ENCODE results near the gene LMBR1L.

LMBR1L gene

DNA sequence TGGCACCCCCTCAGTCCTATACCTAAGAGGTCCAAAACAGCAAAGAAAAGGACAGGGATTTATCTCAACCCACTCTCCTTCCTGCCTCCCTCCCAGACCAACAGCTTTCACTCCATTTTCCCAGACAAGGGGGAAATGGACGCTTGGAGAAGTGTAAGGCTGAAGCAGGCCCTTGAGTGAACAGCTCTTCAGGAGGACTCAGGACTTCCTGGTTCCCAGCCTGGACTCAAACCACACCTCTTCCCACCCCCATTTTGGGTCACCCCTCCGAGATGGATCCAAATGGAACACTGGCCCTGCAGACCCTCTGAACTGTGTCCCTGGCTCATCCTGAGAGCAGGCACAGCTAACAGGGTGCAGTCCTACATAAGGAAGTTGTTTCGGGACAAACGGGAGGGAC, 52.8 kb downstream of the LMBR1L start:
- no peak for DNase-seq (ENCODE audit: insufficient read length, low spot score)

GRCh38 chr12:49055978-49056754, 54.5 kb downstream of the LMBR1L start:
- FAIRE-seq (no peak), DNase-seq (ENCODE audit: insufficient read length, low spot score) (peak; percentile 56)

More for the DNA sequence above, 52.8 kb downstream of the LMBR1L start:
- no peak for FAIRE-seq

DNA sequence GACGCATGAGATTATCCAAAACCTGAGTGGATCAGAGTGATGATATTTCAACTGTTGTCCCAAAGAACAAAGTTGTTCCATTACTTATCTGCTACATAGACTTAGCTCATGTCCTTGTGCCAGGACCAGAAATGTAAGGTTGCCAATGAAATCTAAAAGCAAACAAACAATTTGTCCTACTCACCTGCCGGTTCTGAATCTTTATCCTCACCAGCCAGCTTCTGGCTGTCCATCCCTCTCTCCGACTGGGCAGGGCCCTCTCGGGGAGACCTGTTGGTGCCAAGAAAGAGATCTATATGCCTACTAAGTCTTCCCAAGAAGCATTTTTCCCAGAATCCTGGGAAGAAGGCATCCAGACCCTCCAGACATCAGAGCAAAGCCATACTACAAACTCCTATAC, 55.6 kb downstream of the LMBR1L start:
- FAIRE-seq (no peak), DNase-seq (ENCODE audit: insufficient read length, low spot score) (no peak)

DNA sequence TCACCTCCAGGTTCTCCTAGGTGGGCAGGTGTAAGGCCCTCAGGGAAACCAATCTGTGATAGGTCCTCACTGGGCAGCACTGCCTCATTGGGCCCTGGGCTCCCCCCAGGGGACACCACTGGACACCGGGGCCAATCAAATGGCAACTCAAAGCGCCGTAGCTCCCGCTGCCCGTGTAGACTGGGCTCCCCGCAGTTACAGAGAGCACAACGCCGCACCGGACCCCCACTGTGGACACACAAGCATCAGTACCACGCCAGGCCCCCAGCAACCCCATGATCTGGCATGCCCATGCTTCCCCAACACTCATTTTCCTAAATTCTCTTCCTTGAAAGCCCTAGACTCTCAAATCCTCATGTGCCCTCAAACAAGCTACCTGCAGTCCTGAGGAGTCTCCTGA, 56.1 kb downstream of the LMBR1L start:
- no peak for DNase-seq (ENCODE audit: insufficient read length, low spot score)
- FAIRE-seq = no peak

DNA sequence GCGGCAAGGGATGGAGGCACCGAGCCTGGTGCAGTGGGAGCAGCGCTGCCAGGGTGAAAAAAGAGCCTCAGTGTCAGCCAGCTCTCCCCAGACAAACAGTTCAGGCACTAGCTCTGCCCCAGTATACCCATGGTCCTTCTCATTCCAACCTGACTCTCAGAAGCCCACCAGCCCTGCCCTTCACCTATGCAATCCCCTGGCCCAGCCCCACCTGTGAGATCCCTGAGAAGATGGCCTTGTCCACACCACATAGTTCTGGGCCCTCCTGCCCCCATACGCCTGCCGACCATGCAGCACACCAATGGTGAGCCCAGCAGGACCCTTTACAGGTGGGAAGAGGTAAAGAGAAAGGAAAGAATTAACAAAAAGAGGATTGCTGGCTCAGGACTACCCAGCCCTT, 56.6 kb downstream of the LMBR1L start:
- FAIRE-seq (no peak), DNase-seq (ENCODE audit: insufficient read length, low spot score) (no peak)

DNA sequence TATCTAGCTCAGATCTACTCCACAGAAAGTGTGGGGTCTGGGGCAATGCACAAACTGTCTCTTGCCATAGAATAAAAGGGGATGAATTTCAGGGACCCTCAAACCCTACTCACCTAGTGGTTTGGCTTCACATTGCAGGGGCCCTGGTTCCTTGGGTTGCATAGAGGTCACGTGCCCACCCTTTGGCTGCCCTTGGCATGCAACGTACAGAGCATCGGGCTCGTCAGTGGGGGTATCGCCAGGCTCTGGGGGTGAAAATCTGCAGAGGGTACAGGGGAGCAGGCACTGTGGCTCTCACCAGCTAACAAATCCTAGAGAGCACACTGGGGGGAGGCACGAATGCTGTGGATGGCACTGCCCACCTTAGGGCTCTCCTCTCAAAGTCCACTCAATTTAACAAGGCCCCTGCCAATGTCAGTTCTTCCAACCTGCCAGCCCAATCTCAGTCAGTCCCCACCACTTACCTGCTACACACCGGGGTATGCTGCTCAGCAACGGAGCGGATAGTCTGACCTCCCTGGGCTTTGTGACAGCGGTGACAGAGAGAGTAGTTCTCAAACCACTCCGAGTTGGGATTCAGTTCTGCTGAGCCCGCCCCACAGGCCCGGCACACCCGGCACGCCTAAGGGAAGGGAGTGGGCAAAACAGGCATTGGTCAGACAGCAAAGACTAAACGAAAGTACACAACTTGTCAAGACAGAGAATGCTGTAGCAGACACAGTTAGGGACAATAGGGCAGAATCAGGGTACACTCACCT, 58.0 kb downstream of the LMBR1L start:
- FAIRE-seq (no peak), DNase-seq (ENCODE audit: insufficient read length, low spot score) (no peak)

GRCh38 chr12:49051777-49052438, 58.7 kb downstream of the LMBR1L start:
- DNase-seq (ENCODE audit: insufficient read length, low spot score) = no peak
- FAIRE-seq = no peak

DNA sequence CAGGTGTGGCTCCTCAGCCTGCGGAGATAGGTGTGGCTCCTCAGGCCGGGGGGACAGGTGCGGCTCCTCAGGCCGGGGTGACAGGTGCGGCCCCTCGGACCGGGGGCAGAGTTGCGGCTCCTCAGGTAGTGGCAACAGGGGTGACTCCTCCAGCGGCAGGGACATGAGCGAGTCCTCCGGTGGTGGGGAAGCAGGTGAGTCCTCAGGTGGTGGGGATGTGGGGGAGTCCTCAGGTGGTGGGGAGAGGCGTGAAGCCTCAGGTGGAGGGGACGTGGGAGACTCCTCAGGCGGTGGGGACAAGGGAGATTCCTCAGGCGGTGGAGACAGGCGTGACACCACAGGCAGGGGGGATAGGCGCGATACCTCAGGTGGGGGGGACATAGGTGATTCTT, 59.3 kb downstream of the LMBR1L start:
- FAIRE-seq (no peak), DNase-seq (ENCODE audit: insufficient read length, low spot score) (no peak)

- no peak for DNase-seq (ENCODE audit: insufficient read length, low spot score)
- no peak for FAIRE-seq
Measured at GRCh38 chr12:49050507-49051372, 59.9 kb downstream of the LMBR1L start.

DNA sequence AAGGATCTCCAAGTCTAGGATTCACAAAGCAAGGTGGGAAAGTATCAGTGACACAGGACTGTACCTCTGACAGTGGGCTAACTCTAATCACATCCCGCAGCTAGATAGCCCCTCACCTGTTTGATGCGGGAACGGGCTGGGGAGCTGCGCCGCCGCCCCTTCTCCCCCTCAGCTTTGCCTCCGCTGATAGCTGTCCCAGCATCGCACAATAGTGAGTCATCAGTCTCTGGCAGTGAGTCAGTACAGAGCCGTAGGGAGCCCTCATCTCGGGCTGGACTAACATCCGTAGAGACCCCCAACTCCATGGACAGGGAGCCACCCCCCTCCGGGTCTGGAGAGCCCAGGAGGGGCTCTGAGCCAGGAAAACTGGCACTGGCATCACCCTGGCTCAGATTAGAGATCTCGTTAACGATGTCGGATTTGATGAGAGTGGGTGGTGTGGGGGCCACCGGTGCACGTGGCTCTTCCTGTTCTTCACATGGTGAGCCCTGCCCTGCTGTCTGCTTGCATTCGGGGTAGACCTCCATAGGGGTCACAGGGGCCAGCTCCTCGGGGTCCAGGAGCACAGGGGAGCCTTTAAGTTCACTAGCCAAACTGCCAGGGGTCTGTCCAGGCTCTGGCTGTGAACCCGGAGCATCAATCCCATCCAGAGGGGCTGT, 61.0 kb downstream of the LMBR1L start:
- DNase-seq (ENCODE audit: insufficient read length, low spot score) (peak; percentile 82), FAIRE-seq (peak; percentile 93)

- DNase-seq (ENCODE audit: insufficient read length, low spot score) = no peak
- FAIRE-seq = no peak
Measured at GRCh38 chr12:49048953-49049352, 61.7 kb downstream of the LMBR1L start.
